T-helper 17 cell (primary cell): ENCODE measurements around the gene PHC2. TPM values are rescaled to one million over a fixed set of nuclear protein-coding genes. Genes with fewer than 3 reads are reported as not detected.

Experiments used
- ATAC-seq: fragments of 150-1000 bp; cut with Tn5 transposase; 2 replicates; pipeline ENCODE4 v1.10.0; 2021; ENCODE audit warnings: mild to moderate bottlenecking, moderate library complexity
- DNase-seq, 3 donors: peaks; one replicate each; pipeline versions ENCODE4 v3.0.0 to v3.0.0-alpha.2; 2020 to 2021
- H3K9me3 ChIP-seq: one replicate; pipeline ENCODE4 v1.7.0; 2013; ENCODE audit warnings: low read length, mild to moderate bottlenecking; ENCODE audit not compliant: control insufficient read depth, poor library complexity, severe bottlenecking
- H3K27ac Mint-ChIP-seq: one replicate; pipeline ENCODE4 v1.8.0; 2022; ENCODE audit warnings: mild to moderate bottlenecking, moderate library complexity, mixed read lengths
- H3K27me3 Mint-ChIP-seq: one replicate; pipeline ENCODE4 v1.8.0; 2022; ENCODE audit warnings: mixed read lengths
- H3K36me3 Mint-ChIP-seq: one replicate; pipeline ENCODE4 v1.8.0; 2022; ENCODE audit warnings: low read depth, mixed read lengths
- H3K4me1 Mint-ChIP-seq: one replicate; pipeline ENCODE4 v1.8.0; 2022; ENCODE audit warnings: mild to moderate bottlenecking, mixed read lengths
- H3K4me3 Mint-ChIP-seq: one replicate; pipeline ENCODE4 v1.8.0; 2022; ENCODE audit warnings: mild to moderate bottlenecking, moderate library complexity, mixed read lengths
- total RNA-seq, 4 donors: library from RNA in 2 of 4; stranded (reverse) in 2 of 4; gene quantifications; one replicate each; pipeline ENCODE4 v1.2.3 and lab custom pipeline; 2022 to 2026

The PHC2 gene
- 10 to 100 TPM; 33.0 to 37.0 TPM for total RNA-seq
- 39.3 to 60.8 reads per million in 2 donors for total RNA-seq (lab: John Stamatoyannopoulos, UW)

GRCh38 chr1:33430692-33431593 lies at the start of gene PHC2:
Gene PHC2 (minus strand): TSS chr1:33431095. CDS start chr1:33375539, 55,556 bp downstream.
- peak; percentile 74 to 87 (median 86) for DNase-seq
- no peaks in the 10 kb centered on the region for H3K9me3 ChIP-seq
- Mint-ChIP-seq H3K4me1 (peaks cover 4% of the 10 kb centered on the region), H3K4me3 (peak within 1 kb of the TSS; percentile 72), H3K27ac (no peak within 1 kb of the TSS), H3K36me3 (no peaks in the 10 kb centered on the region), H3K27me3 (peaks cover 4% of the 10 kb centered on the region)
- ATAC-seq: peak; percentile 98

GRCh38 chr1:33477451-33477850 lies 46.6 kb upstream of the PHC2 start:
- no peak for ATAC-seq
- H3K9me3 ChIP-seq: no peaks in the 10 kb centered on the region
- H3K4me3 Mint-ChIP-seq: peak overlapping the region; percentile 34
- peaks cover 19% of the 10 kb centered on the region for H3K4me1 Mint-ChIP-seq
- H3K27ac Mint-ChIP-seq: no peak overlapping the region
- H3K36me3 Mint-ChIP-seq: peaks cover 4% of the 10 kb centered on the region
- no peak for DNase-seq
- H3K27me3 Mint-ChIP-seq: no peaks in the 10 kb centered on the region

- ATAC-seq: no peak
- no peaks in the 10 kb centered on the region for H3K9me3 ChIP-seq
- DNase-seq: no peak
- H3K4me1 Mint-ChIP-seq: peaks cover 34% of the 10 kb centered on the region
- peak overlapping the region; percentile 98 for H3K4me3 Mint-ChIP-seq
- peaks cover 4% of the 10 kb centered on the region for H3K36me3 Mint-ChIP-seq
- H3K27me3 Mint-ChIP-seq: no peaks in the 10 kb centered on the region
- peak overlapping the region; percentile 91 for H3K27ac Mint-ChIP-seq
Measured at GRCh38 chr1:33473900-33474299, 43.0 kb upstream of the PHC2 start.

DNA sequence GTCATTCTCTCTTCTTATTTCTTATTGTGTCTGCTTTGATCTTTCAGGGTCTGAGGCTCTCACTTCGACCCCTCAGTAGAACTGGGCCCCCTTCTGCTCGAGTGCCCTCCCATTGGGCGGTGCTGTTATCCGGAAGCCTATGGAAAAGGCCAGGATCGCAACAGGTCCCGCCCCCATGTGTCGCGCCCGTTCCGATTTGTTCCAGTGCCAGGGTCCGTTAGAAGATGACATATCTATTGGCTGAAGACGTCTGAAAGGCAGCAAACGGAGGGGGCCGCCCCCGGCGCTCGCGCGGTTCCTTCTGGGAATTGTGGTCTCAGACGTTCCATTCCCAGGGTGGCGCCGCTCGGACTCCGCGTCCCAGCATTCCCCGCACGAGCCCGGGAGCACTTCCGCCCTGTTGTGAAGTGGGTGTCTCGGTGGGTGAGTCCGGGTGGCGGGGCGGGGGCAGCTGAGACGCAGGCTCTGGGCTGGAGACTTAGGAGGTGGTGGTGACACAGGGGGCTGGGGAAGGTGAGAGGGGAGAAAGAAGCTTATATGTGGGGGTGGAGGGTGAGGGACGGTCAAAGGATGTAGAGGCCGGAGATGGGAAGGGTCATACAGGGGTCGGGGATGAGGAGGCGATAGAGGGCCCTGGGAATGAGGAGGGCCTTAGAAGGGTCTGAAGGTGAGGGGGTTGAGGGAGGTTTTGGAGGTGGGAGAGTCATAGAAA lies 41.5 kb upstream of the PHC2 start, which contains the start of gene ZSCAN20:
ZSCAN20 (plus strand) TSS at position 377 of the 712 bp plus-strand sequence. CDS start 6,644 bp downstream, outside the sequence.
- H3K9me3 ChIP-seq: no peaks in the 10 kb centered on the region
- H3K4me1 Mint-ChIP-seq: peaks cover 30% of the 10 kb centered on the region
- DNase-seq: peak; percentile 51 to 65 (median 54)
- H3K27ac Mint-ChIP-seq: peak within 1 kb of the TSS; percentile 91
- peak; percentile 96 for ATAC-seq
- H3K27me3 Mint-ChIP-seq: no peaks in the 10 kb centered on the region
- no peaks in the 10 kb centered on the region for H3K36me3 Mint-ChIP-seq
- peak within 1 kb of the TSS; percentile 98 for H3K4me3 Mint-ChIP-seq

DNA sequence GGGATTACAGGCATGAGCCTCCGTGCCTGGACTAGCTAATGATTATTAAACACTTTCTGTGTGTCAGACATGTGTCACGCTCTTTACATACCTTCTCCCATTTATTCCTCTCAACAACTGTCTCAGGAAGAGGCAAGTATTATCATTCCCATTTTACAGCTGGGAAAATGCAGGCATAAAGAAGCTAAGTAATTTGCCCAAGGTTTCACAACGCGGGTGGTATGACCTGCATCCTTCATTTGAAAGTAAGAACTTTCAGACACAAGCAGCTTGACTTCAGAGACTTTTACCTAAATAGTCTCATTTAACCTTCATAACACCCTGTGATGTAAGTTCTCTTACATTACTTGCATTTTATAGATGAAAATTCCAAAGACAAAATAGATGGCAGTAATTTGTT lies 40.5 kb upstream of the PHC2 start:
- DNase-seq: no peak
- peak overlapping the region; percentile 9 for H3K4me3 Mint-ChIP-seq

GRCh38 chr1:33470495-33471012 lies 39.7 kb upstream of the PHC2 start:
- ATAC-seq: peak; percentile 51
- Mint-ChIP-seq H3K27ac (no peak overlapping the region), H3K4me3 (no peak overlapping the region), H3K4me1 (peaks cover 28% of the 10 kb centered on the region), H3K36me3 (no peaks in the 10 kb centered on the region), H3K27me3 (peaks cover 9% of the 10 kb centered on the region)
- H3K9me3 ChIP-seq: no peaks in the 10 kb centered on the region
- DNase-seq: peak in 2 of 3 donors; percentile 14 to 35

More for the DNA sequence above, 40.5 kb upstream of the PHC2 start:
- no peak for ATAC-seq
- Mint-ChIP-seq H3K36me3 (no peaks in the 10 kb centered on the region), H3K27me3 (peaks cover 3% of the 10 kb centered on the region), H3K27ac (peak overlapping the region; percentile 91), H3K4me1 (peaks cover 28% of the 10 kb centered on the region)
- H3K9me3 ChIP-seq: no peaks in the 10 kb centered on the region

- ATAC-seq: no peak
- Mint-ChIP-seq H3K36me3 (no peaks in the 10 kb centered on the region), H3K4me3 (no peak overlapping the region), H3K4me1 (peaks cover 29% of the 10 kb centered on the region), H3K27ac (no peak overlapping the region), H3K27me3 (peaks cover 14% of the 10 kb centered on the region)
- H3K9me3 ChIP-seq: no peaks in the 10 kb centered on the region
- DNase-seq: no peak
Measured at GRCh38 chr1:33469691-33470090, 38.8 kb upstream of the PHC2 start.

DNA sequence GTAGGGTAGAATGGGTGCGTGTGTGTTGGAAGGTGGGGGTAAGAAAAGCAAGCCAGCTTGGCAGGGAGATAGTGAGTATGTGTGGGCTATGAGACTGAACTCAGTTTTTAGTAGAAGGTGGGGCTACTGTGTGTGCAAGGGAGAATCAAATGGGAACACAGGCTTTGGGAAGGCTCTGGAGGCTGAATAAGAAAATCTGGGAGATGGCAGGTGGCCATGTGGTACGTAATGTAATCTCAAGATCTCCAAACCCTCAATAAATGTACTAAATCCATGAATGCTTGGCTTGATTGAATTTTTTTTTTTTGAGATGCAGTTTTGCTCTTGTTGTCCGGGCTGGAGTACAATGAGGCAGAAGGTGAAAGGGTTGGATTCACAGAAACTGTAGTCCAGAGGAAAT lies 38.1 kb upstream of the PHC2 start:
- peaks cover 14% of the 10 kb centered on the region for H3K27me3 Mint-ChIP-seq
- ATAC-seq (no peak), DNase-seq (no peak)
- no peaks in the 10 kb centered on the region for H3K9me3 ChIP-seq
- no peak overlapping the region for H3K4me3 Mint-ChIP-seq
- H3K4me1 Mint-ChIP-seq: peaks cover 29% of the 10 kb centered on the region
- no peaks in the 10 kb centered on the region for H3K36me3 Mint-ChIP-seq
- H3K27ac Mint-ChIP-seq: no peak overlapping the region

DNA sequence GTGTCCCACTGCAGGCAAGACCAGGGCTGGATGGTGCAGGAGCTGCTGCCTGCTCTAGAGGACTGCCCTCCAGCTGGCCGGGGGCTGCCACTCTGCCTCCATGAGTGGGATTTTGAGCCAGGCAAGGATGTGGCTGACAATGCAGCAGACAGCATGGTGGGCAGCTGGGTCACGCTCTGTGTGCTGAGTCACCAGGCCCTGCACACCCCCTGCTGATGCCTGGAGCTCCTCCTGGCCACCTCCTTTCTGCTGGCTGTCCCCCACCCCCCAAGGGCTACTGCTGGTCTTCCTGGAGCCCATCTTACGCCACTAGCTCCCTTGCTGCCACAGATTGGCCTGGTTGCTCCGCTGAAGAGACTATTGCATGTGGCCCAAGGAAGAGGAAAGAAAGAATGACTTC lies 37.6 kb upstream of the PHC2 start:
- ATAC-seq (no peak), DNase-seq (no peak)
- Mint-ChIP-seq H3K4me1 (peaks cover 27% of the 10 kb centered on the region), H3K4me3 (no peak overlapping the region), H3K27ac (no peak overlapping the region), H3K36me3 (no peaks in the 10 kb centered on the region), H3K27me3 (peaks cover 14% of the 10 kb centered on the region)
- H3K9me3 ChIP-seq: no peaks in the 10 kb centered on the region

GRCh38 chr1:33468011-33468410 lies 37.1 kb upstream of the PHC2 start:
- Mint-ChIP-seq H3K4me3 (no peak overlapping the region), H3K36me3 (no peaks in the 10 kb centered on the region)

DNA sequence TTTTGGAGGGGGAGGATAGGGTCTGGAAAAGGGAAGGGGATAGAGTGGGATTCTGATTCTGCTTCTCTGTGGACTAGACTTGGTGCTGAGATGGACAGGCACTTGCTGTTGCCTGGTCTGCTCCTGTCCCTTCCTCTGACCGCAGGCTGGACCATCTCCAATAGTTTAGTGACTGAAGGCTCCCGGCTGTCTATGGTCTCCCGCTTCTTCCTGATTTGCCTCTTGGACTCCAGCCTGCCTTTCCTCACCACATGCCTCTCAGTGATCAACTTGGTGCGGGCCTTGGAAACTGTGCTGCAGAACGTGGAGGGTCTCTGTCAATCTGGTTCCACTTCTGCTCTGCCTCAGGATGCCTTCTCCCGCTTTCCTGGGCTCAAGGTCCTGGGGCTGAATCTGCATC lies 35.3 kb upstream of the PHC2 start:
- DNase-seq: no peak
- H3K9me3 ChIP-seq: no peaks in the 10 kb centered on the region
- Mint-ChIP-seq H3K4me1 (peaks cover 9% of the 10 kb centered on the region), H3K4me3 (no peak overlapping the region), H3K36me3 (no peaks in the 10 kb centered on the region), H3K27me3 (peaks cover 20% of the 10 kb centered on the region), H3K27ac (no peak overlapping the region)
- ATAC-seq: no peak

More at GRCh38 chr1:33468011-33468410, 37.1 kb upstream of the PHC2 start:
- no peak for DNase-seq
- Mint-ChIP-seq H3K4me1 (peaks cover 22% of the 10 kb centered on the region), H3K27ac (no peak overlapping the region), H3K27me3 (peaks cover 14% of the 10 kb centered on the region)
- no peaks in the 10 kb centered on the region for H3K9me3 ChIP-seq
- ATAC-seq: no peak

DNA sequence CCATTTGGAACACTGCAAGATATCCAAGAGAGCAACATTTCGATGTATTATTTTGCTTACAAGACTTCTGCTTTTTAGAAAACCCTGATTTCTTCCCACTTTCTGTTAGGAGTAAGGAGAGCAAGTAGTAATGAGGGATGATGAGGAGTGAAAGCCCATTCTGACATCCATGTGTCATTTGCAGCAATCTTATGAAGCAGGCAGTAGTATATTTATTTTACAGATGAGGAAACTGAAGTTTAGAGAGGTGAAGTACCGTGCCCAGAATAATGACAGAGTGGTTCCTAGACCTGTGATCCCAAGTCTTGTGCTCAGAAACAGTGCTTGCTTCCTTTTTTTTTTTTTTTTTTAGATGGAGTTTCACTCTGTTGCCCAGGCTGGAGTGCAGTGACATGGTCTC lies 34.4 kb upstream of the PHC2 start:
- Mint-ChIP-seq H3K36me3 (no peaks in the 10 kb centered on the region), H3K27me3 (peaks cover 22% of the 10 kb centered on the region), H3K4me1 (peaks cover 5% of the 10 kb centered on the region), H3K4me3 (peak overlapping the region; percentile 15), H3K27ac (no peak overlapping the region)
- DNase-seq (no peak), ATAC-seq (no peak)
- no peaks in the 10 kb centered on the region for H3K9me3 ChIP-seq

DNA sequence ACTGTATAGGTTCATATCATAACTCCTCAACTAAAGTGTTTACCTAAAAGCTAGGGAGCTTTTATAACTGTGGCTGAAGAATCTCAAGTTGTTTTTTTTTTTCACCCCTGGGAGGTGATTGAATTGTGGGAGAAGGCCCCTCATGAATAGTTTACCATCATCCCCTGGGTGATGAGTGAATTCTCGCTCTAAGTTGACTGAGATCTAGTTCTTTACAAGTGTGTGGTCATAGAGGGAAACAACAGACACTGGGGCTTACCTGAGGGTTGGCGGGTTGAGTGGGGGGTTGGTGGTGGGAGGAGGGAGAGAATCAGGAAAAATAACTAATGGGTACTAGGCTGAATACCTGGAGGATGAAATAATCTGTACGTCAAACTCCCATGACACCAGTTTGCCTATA lies 33.7 kb upstream of the PHC2 start:
- no peak overlapping the region for H3K27ac Mint-ChIP-seq
- no peak for ATAC-seq
- peaks cover 2% of the 10 kb centered on the region for H3K36me3 Mint-ChIP-seq

More for the DNA sequence above, 33.7 kb upstream of the PHC2 start:
- no peaks in the 10 kb centered on the region for H3K9me3 ChIP-seq
- Mint-ChIP-seq H3K27me3 (peaks cover 30% of the 10 kb centered on the region), H3K4me1 (peaks cover 12% of the 10 kb centered on the region), H3K4me3 (no peak overlapping the region)
- DNase-seq: no peak
